ACC112 (cell line): ENCODE measurements around the gene ERC1.

ENCODE experiments used
- H2AFZ ChIP-seq: fragments of 200-600 bp; sonication (generic); one replicate; pipeline ENCODE4 v1.6.0; 2017; ENCODE audit warnings: antibody characterized with exemption, low read length; ENCODE audit not compliant: unreplicated experiment
- H3K27ac ChIP-seq: fragments of 200-600 bp; sonication (generic); 2 replicates; pipeline ENCODE4 v1.5.1; 2014; ENCODE audit warnings: low read depth, mild to moderate bottlenecking, antibody characterized with exemption, low read length, moderate library complexity
- H3K27me3 ChIP-seq: fragments of 200-600 bp; sonication (generic); 2 replicates; pipeline ENCODE4 v1.6.1; 2014; ENCODE audit warnings: mild to moderate bottlenecking, antibody characterized with exemption, low read length, moderate library complexity, mixed read lengths; ENCODE audit not compliant: insufficient read depth
- H3K36me3 ChIP-seq: fragments of 200-600 bp; sonication (generic); 2 replicates; pipeline ENCODE4 v1.6.1; 2016; ENCODE audit warnings: mild to moderate bottlenecking, antibody characterized with exemption, low read length, moderate library complexity, mixed read lengths; ENCODE audit not compliant: insufficient read depth
- H3K4me1 ChIP-seq: fragments of 200-600 bp; sonication (generic); one replicate; pipeline ENCODE4 v1.6.1; 2016; ENCODE audit warnings: low read length, mixed read lengths; ENCODE audit not compliant: insufficient read depth, unreplicated experiment, control insufficient read depth
- H3K4me3 ChIP-seq: fragments of 200-600 bp; sonication (generic); 2 replicates; pipeline ENCODE4 v1.5.1; 2014; ENCODE audit warnings: mild to moderate bottlenecking, low read depth, low read length
- H3K79me2 ChIP-seq: fragments of 200-600 bp; sonication (generic); one replicate; pipeline ENCODE4 v1.6.0; 2016; ENCODE audit warnings: low read length; ENCODE audit not compliant: control insufficient read depth, unreplicated experiment, insufficient read depth

The ERC1 gene

DNA sequence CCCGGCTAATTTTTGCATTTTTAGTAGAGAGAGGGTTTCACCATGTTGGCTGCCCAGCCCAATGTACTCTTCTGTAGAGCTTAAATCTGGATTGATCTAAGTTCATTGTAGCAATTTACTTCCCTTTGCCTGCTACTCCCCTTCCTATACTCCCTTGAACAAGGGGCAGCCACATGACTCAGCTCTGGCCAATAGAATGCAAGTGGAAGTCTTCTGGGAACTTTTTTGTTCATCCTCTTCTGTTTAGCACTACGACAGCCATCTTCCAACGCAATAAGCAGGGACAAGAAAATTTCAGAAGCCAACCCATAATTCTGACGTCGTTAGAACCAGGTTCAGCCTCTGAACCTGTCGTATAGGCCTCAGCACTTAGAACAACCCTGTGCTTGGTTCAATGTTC lies 35.1 kb upstream of the ERC1 start:
- Histone ChIP-seq H3K4me3 (no peak overlapping the region), H2AFZ (no peak overlapping the region), H3K27me3 (no peaks in the 10 kb centered on the region), H3K4me1 (peaks cover 23% of the 10 kb centered on the region), H3K27ac (no peak overlapping the region), H3K36me3 (no peaks in the 10 kb centered on the region), H3K79me2 (no peaks in the 10 kb centered on the region)

DNA sequence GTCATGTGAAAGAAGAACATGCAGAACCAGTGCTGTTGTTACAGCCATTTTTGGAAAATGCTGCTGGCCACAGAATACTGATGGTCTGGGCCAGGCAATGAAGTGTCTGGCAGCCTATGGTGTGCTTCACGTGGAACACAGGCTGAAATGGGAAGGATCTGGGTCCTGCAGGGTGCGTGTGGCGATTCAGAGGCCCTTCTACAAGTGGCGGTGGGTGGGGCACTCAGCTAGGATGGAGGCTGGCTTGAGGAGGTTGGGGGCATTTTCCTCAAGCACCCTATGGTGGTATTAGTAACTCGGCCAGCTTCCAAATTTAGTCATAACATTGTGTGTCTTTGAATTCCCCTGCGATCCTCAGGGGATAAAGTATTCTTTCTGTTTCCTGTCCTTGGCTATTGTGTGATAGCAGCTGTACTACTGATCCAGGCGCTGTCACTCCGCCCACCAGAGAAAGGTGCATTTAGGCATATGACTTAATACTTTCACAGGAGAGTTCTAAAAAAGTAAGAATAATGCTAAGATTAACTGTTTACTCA lies 32.4 kb upstream of the ERC1 start:
- no peak overlapping the region for H3K27ac ChIP-seq
- H3K4me3 ChIP-seq, result no peak overlapping the region; the same call in 1 of the 2 replicates
- no peaks in the 10 kb centered on the region for H3K79me2 ChIP-seq
- peak overlapping the region; percentile 3 for H2AFZ ChIP-seq
- H3K4me1 ChIP-seq, result peaks cover 17% of the 10 kb centered on the region
- no peaks in the 10 kb centered on the region for H3K36me3 ChIP-seq
- H3K27me3 ChIP-seq, result no peaks in the 10 kb centered on the region

DNA sequence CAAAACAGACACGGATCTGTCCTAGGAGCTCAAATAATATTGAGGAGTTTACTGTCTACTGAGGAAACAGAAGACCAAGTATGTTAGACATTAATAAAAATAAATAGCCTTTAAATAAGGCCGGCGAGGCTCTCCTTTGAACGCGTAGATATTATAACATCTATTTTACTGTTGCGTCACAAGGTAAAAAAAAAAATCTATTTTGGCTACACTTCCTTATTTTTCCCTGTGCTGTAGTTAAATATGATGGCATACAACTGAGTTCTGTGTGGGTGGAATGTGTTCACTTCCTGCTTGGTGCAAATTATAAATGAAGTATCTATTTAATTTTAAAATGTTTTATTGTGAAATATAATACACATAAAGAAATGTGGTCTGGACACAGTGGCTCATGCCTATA lies 24.3 kb upstream of the ERC1 start:
- Histone ChIP-seq H2AFZ (no peak overlapping the region), H3K79me2 (no peaks in the 10 kb centered on the region), H3K36me3 (no peaks in the 10 kb centered on the region), H3K4me3 (no peak overlapping the region), H3K27me3 (no peaks in the 10 kb centered on the region), H3K27ac (no peak overlapping the region), H3K4me1 (no peaks in the 10 kb centered on the region)

- Histone ChIP-seq H3K27ac (no peak overlapping the region), H3K27me3 (no peaks in the 10 kb centered on the region), H3K36me3 (no peaks in the 10 kb centered on the region), H3K4me1 (no peaks in the 10 kb centered on the region), H2AFZ (no peak overlapping the region), H3K4me3 (no peak overlapping the region), H3K79me2 (no peaks in the 10 kb centered on the region)
Observed at GRCh38 chr12:967641-968040, 23.4 kb upstream of the ERC1 start.

- no peak overlapping the region for H3K27ac ChIP-seq
Observed at GRCh38 chr12:968545-968944, 22.5 kb upstream of the ERC1 start.

DNA sequence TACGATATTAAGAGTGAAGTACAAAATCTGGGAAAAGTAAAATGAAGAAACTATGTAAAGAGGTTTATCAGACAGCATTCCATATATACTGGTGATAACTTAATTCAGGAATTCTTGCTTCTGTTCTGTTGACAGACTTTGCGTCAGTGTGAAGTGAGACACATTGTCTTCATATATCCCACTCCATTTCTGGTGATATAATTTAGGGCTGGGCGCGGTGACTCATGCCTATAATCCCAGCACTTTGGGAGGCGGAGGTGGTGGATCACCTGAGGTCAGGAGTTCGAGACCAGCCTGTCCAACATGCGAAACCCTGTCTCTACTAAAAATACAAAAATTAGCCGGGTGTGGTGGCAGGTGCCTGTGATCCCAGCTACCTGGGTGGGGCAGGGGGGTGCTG lies 21.2 kb upstream of the ERC1 start:
- H3K36me3 ChIP-seq, result no peaks in the 10 kb centered on the region
- no peak overlapping the region for H2AFZ ChIP-seq
- H3K79me2 ChIP-seq, result no peaks in the 10 kb centered on the region
- H3K4me3 ChIP-seq, result no peak overlapping the region
- H3K4me1 ChIP-seq, result no peaks in the 10 kb centered on the region
- no peak overlapping the region for H3K27ac ChIP-seq
- H3K27me3 ChIP-seq, result no peaks in the 10 kb centered on the region

More at GRCh38 chr12:968545-968944, 22.5 kb upstream of the ERC1 start:
- Histone ChIP-seq H3K27me3 (no peaks in the 10 kb centered on the region), H3K4me3 (no peak overlapping the region), H2AFZ (no peak overlapping the region), H3K79me2 (no peaks in the 10 kb centered on the region), H3K4me1 (no peaks in the 10 kb centered on the region), H3K36me3 (no peaks in the 10 kb centered on the region)

- H3K4me3 ChIP-seq, result no peak overlapping the region
- no peaks in the 10 kb centered on the region for H3K4me1 ChIP-seq
- no peak overlapping the region for H2AFZ ChIP-seq
- H3K36me3 ChIP-seq, result no peaks in the 10 kb centered on the region
- no peaks in the 10 kb centered on the region for H3K79me2 ChIP-seq
- H3K27ac ChIP-seq, result no peak overlapping the region
- H3K27me3 ChIP-seq, result no peaks in the 10 kb centered on the region
Observed at GRCh38 chr12:971991-972390, 19.0 kb upstream of the ERC1 start.

- no peaks in the 10 kb centered on the region for H3K27me3 ChIP-seq
- H3K4me1 ChIP-seq, result no peaks in the 10 kb centered on the region
- H3K36me3 ChIP-seq, result no peaks in the 10 kb centered on the region
- no peak overlapping the region for H3K27ac ChIP-seq
- no peaks in the 10 kb centered on the region for H3K79me2 ChIP-seq
- no peak overlapping the region for H3K4me3 ChIP-seq
- no peak overlapping the region for H2AFZ ChIP-seq
Observed at GRCh38 chr12:974271-974862, 16.7 kb upstream of the ERC1 start.

DNA sequence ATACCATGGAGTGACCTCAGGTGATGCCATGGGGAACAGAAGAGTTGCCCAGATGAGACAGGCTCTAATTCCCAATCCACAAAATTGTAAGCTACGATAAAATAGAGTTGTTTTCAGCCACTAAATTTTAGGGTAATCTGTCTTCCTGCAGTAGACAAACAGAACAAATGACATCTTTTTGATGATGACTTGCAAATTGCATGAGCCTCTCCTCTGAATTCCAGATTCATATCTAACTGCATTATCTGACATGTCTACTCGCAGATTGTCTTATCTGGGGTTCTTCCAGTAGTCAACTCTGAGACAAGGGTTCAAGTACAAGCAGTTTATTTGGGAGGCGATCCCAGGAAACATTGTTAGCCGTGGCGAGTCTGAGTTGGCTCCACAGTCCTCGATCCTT lies 14.4 kb upstream of the ERC1 start:
- peaks cover 4% of the 10 kb centered on the region for H3K4me1 ChIP-seq
- no peaks in the 10 kb centered on the region for H3K36me3 ChIP-seq
- no peak overlapping the region for H2AFZ ChIP-seq
- no peaks in the 10 kb centered on the region for H3K79me2 ChIP-seq
- H3K27me3 ChIP-seq, result no peaks in the 10 kb centered on the region
- H3K4me3 ChIP-seq, result no peak overlapping the region
- no peak overlapping the region for H3K27ac ChIP-seq

- Histone ChIP-seq H3K4me1 (peaks cover 4% of the 10 kb centered on the region), H3K36me3 (no peaks in the 10 kb centered on the region), H3K27ac (no peak overlapping the region), H3K79me2 (no peaks in the 10 kb centered on the region), H3K4me3 (no peak overlapping the region), H3K27me3 (no peaks in the 10 kb centered on the region), H2AFZ (no peak overlapping the region)
Observed at GRCh38 chr12:977156-977555, 13.9 kb upstream of the ERC1 start.

DNA sequence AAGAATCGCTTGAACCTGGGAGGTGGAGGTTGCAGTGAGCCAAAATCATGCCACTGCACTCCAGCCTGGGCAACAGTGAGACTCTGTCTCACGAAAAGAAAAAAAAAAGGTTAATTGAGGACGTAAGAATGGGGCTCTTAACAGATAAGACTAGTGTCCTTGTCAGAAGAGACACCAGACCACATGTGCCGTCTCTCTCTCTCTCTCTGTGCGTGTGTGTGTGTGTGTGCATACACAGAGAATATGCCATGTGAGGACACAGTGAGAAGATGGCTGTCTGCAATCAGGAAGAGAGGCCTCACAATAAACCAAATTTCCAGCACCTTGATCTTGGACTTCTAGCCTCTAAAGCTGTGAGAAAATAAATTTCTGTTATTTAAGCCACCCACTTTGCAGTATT lies 11.7 kb upstream of the ERC1 start:
- Histone ChIP-seq H3K27ac (no peak overlapping the region), H3K27me3 (no peaks in the 10 kb centered on the region), H3K36me3 (no peaks in the 10 kb centered on the region), H2AFZ (no peak overlapping the region), H3K79me2 (no peaks in the 10 kb centered on the region), H3K4me1 (peaks cover 4% of the 10 kb centered on the region), H3K4me3 (no peak overlapping the region)
